A549 (cell line): ENCODE results near the gene C2CD2. TPM values are rescaled to one million over a fixed set of nuclear protein-coding genes. Genes with fewer than 3 reads are reported as not detected.

Experiments
- ATAC-seq, 2 experiments: fragments of 200-7000 bp in 1 of 2; fragments of >200 bp in 1 of 2; cut with Nextera tagmentation in 1 of 2; cut with Tn5 transposase in 1 of 2; 3 replicates each; pipeline versions ENCODE4 v1.8.0 to v1.9.1; 2018 to 2020; ENCODE audit warnings: mild to moderate bottlenecking in 1 of 2, moderate library complexity in 1 of 2
- CTCF ChIA-PET: fragments of 300-600 bp; sonication (Branson Sonifier 250); formaldehyde crosslinking; extraction: SDS; loops from one replicate; lab custom pipeline; 2021; ENCODE audit warnings: antibody characterized with exemption, inconsistent platforms; lab: Yijun Ruan, JAX
- POLR2A ChIA-PET: fragments of 350-600 bp; formaldehyde crosslinking; extraction: SDS; loops from one replicate; lab custom pipeline; 2021; ENCODE audit warnings: antibody characterized with exemption, inconsistent platforms; lab: Yijun Ruan, JAX
- DNase-seq, 2 experiments: peaks; one replicate each; pipeline versions ENCODE4 v3.0.0 to v3.0.0-alpha.2; 2011 to 2016; ENCODE audit warnings: low read depth in 1 of 2, low spot score in 1 of 2
- FAIRE-seq: peaks from 2 replicates; lab custom pipeline; 2011; peaks lifted over from hg19 to GRCh38; lab: Jason Lieb, UNC
- H3K27ac ChIP-seq, 2 experiments: fragments of >200 bp; sonication (Bioruptor Twin); formaldehyde crosslinking; 3 replicates each; pipeline ENCODE4 v1.5.1; 2016 to 2017
- H3K4me1 ChIP-seq: fragments of >200 bp; sonication (Bioruptor Twin); formaldehyde crosslinking; 3 replicates; pipeline ENCODE4 v1.6.1; 2016
- H3K4me2 ChIP-seq: fragments of >200 bp; sonication (Bioruptor Twin); formaldehyde crosslinking; 3 replicates; pipeline ENCODE4 v1.6.1; 2016
- H3K4me3 ChIP-seq: fragments of >200 bp; sonication (Bioruptor Twin); formaldehyde crosslinking; 3 replicates; pipeline ENCODE4 v1.5.1; 2016
- H3K9me3 ChIP-seq: fragments of >200 bp; sonication (Bioruptor Twin); formaldehyde crosslinking; 3 replicates; pipeline ENCODE4 v1.6.1; 2016
- ATOH8 ChIP-seq: fragments of 250-450 bp; sonication (Bioruptor Pico); IDR thresholded peaks from 2 replicates; pipeline ENCODE4 v1.5.0; 2020; ENCODE audit warnings: low read depth, mild to moderate bottlenecking, moderate library complexity
- BHLHE40 ChIP-seq: IDR thresholded peaks from 2 replicates; pipeline ENCODE4 v1.6.1; 2012; ENCODE audit warnings: low read depth, low read length, inconsistent platforms
- CBX2 ChIP-seq: fragments of 200-600 bp; sonication (generic); IDR thresholded peaks from 2 replicates; pipeline ENCODE4 v1.6.1; 2016; ENCODE audit warnings: low read depth, mild to moderate bottlenecking, borderline replicate concordance
- CBX8 ChIP-seq: fragments of 200-600 bp; sonication (generic); IDR thresholded peaks from 2 replicates; pipeline ENCODE4 v1.6.1; 2016
- CHD2 ChIP-seq: fragments of 150-350 bp; IDR thresholded peaks from 2 replicates; pipeline ENCODE4 v1.6.1; 2014; ENCODE audit warnings: low read length; ENCODE audit not compliant: partially characterized antibody
- EHF ChIP-seq: fragments of 250-450 bp; sonication (Bioruptor Pico); IDR thresholded peaks from 2 replicates; pipeline ENCODE4 v1.5.0; 2020; ENCODE audit warnings: mild to moderate bottlenecking
- EHMT2 ChIP-seq: fragments of 200-600 bp; sonication (generic); IDR thresholded peaks from 2 replicates; pipeline ENCODE4 v1.6.1; 2016; ENCODE audit warnings: antibody characterized with exemption, low read depth, mild to moderate bottlenecking, moderate library complexity
- ESRRA ChIP-seq: fragments of 150-350 bp; IDR thresholded peaks from 2 replicates; pipeline ENCODE4 v1.6.1; 2014; ENCODE audit warnings: mild to moderate bottlenecking, low read length, borderline replicate concordance
- GATA3 ChIP-seq: IDR thresholded peaks from 2 replicates; pipeline ENCODE4 v1.6.1; 2012; ENCODE audit warnings: borderline replicate concordance
- HDAC2 ChIP-seq: fragments of 200-600 bp; sonication (generic); IDR thresholded peaks from 2 replicates; pipeline ENCODE4 v1.6.1; 2016
- HES2 ChIP-seq: fragments of >200 bp; sonication (Bioruptor Twin); formaldehyde crosslinking; IDR thresholded peaks from 2 replicates; pipeline ENCODE4 v1.6.1; 2016
- HEYL ChIP-seq: fragments of 250-450 bp; sonication (Bioruptor Pico); IDR thresholded peaks from 2 replicates; pipeline ENCODE4 v1.8.0; 2021; ENCODE audit warnings: mild to moderate bottlenecking, moderate library complexity
- HMGXB4 ChIP-seq: fragments of 250-450 bp; sonication (Bioruptor Pico); IDR thresholded peaks from 2 replicates; pipeline ENCODE4 v1.5.0; 2021; ENCODE audit warnings: mild to moderate bottlenecking, moderate library complexity, borderline replicate concordance
- HOXA7 ChIP-seq: fragments of 250-450 bp; sonication (Bioruptor Pico); IDR thresholded peaks from 2 replicates; pipeline ENCODE4 v1.5.0; 2020; ENCODE audit warnings: mild to moderate bottlenecking, moderate library complexity
- HOXB13 ChIP-seq: fragments of 250-450 bp; sonication (Bioruptor Pico); IDR thresholded peaks from 2 replicates; pipeline ENCODE4 v1.5.0; 2020; ENCODE audit warnings: low read depth, mild to moderate bottlenecking, moderate library complexity
- KDM1A ChIP-seq: fragments of 200-600 bp; sonication (generic); IDR thresholded peaks from 2 replicates; pipeline ENCODE4 v1.6.1; 2016; ENCODE audit warnings: low read depth, mild to moderate bottlenecking
- KDM5A ChIP-seq: fragments of 200-600 bp; sonication (generic); IDR thresholded peaks from 2 replicates; pipeline ENCODE4 v1.6.1; 2016; ENCODE audit warnings: antibody characterized with exemption, mild to moderate bottlenecking
- MAFK ChIP-seq: fragments of 450-650 bp; IDR thresholded peaks from 2 replicates; pipeline ENCODE4 v1.6.1; 2014; ENCODE audit not compliant: partially characterized antibody
- MAX ChIP-seq: IDR thresholded peaks from 2 replicates; pipeline ENCODE4 v1.6.1; 2012
- NPAS2 ChIP-seq: fragments of 250-450 bp; sonication (Bioruptor Pico); IDR thresholded peaks from 2 replicates; pipeline ENCODE4 v1.8.0; 2022; ENCODE audit warnings: mild to moderate bottlenecking, moderate library complexity, borderline replicate concordance
- PBX3 ChIP-seq: IDR thresholded peaks from 2 replicates; pipeline ENCODE4 v1.6.1; 2012
- PHF8 ChIP-seq: fragments of 200-600 bp; sonication (generic); IDR thresholded peaks from 2 replicates; pipeline ENCODE4 v1.6.1; 2016; ENCODE audit warnings: low read depth, mild to moderate bottlenecking, antibody characterized with exemption, moderate library complexity, borderline replicate concordance
- POLR2A ChIP-seq: IDR thresholded peaks from 2 replicates; pipeline ENCODE4 v1.6.1; 2012; ENCODE audit warnings: mild to moderate bottlenecking, low read length
- POLR2AphosphoS2 ChIP-seq: conservative IDR thresholded peaks from 2 replicates; pipeline ENCODE4 v1.6.1; 2012; ENCODE audit warnings: low read length, improper control_type of control experiment, inconsistent platforms
- RARB ChIP-seq: fragments of 250-450 bp; sonication (Bioruptor Pico); IDR thresholded peaks from 2 replicates; pipeline ENCODE4 v1.8.0; 2021; ENCODE audit warnings: mild to moderate bottlenecking, moderate library complexity
- ZC3H11A ChIP-seq: fragments of 450-650 bp; IDR thresholded peaks from 2 replicates; pipeline ENCODE4 v1.6.1; 2014; ENCODE audit warnings: antibody characterized with exemption, mild to moderate bottlenecking
- ZNF302 ChIP-seq: fragments of 250-450 bp; sonication (Bioruptor Pico); IDR thresholded peaks from 2 replicates; pipeline ENCODE4 v1.9.0; 2021; ENCODE audit warnings: inconsistent platforms, mild to moderate bottlenecking, moderate library complexity
- ZSCAN20 ChIP-seq: fragments of 250-450 bp; sonication (Bioruptor Pico); IDR thresholded peaks from 2 replicates; pipeline ENCODE4 v1.8.0; 2022; ENCODE audit warnings: mild to moderate bottlenecking, moderate library complexity
- WGBS: methylation state at CpG from one replicate; pipeline ENCODE4 v1.1.6; 2017; ENCODE audit errors: missing lambda C conversion rate; 5-methylcytosine and 5-hydroxymethylcytosine counted together
- polyA plus RNA-seq, 4 experiments: library from polyadenylated mRNA; depleted of rRNA in 3 of 4; stranded (reverse); fragments of >200 nt; fragmentation: RNase III in 1 of 4; extraction: RNeasy Plus Mini Kit Qiagen cat#74134 plus additional on column Dnase treatment in 1 of 4; gene quantifications; 2 replicates in 3 of 4; 3 replicates in 1 of 4; pipeline ENCODE4 v1.2.3, GENCODE V29; 2011 to 2017

C2CD2 gene
- polyA plus RNA-seq, 2 of the 4 experiments (the other 2 are of a cell fraction): 7.0 to 13.5 TPM

GRCh38 chr21:41887667-41888066, 66.2 kb downstream of the C2CD2 start:
- ChIA-PET POLR2A (no interaction called here), CTCF (no interaction called here)
- no peaks in the 10 kb centered on the region for H3K4me1 ChIP-seq
- DNase-seq: no peak
- TF ChIP-seq POLR2AphosphoS2 (no peak), CBX2 (no peak)
- 83% methylated on average over 5 of the region's 5 CpGs for WGBS
- FAIRE-seq: no peak
- no peaks in the 10 kb centered on the region for H3K9me3 ChIP-seq
- H3K4me3 ChIP-seq: no peak overlapping the region
- no peak overlapping the region for H3K27ac ChIP-seq
- H3K4me2 ChIP-seq: no peak overlapping the region
- ATAC-seq: no peak

GRCh38 chr21:41886328-41886727, 67.5 kb downstream of the C2CD2 start:
- TF ChIP-seq HMGXB4 (CRISPR knock-in tag) (no peak), KDM1A (no peak), KDM5A (no peak), HDAC2 (no peak), RARB (CRISPR knock-in tag) (no peak), EHMT2 (no peak), PHF8 (no peak), PBX3 (no peak), BHLHE40 (no peak), HEYL (CRISPR knock-in tag) (no peak), CHD2 (no peak), ATOH8 (CRISPR knock-in tag) (no peak), EHF (CRISPR knock-in tag) (no peak), POLR2A (no peak), NPAS2 (CRISPR knock-in tag) (no peak), CBX2 (no peak), HES2 (no peak), POLR2AphosphoS2 (no peak)
- CTCF ChIA-PET: interaction anchor here (0.6 kb wide), 1 partner anchor 24 kb away, joined by 3 read pairs; no protein-coding TSS in a partner anchor
- H3K4me3 ChIP-seq: no peak overlapping the region
- no peak for DNase-seq
- no peaks in the 10 kb centered on the region for H3K9me3 ChIP-seq
- no peak for ATAC-seq
- H3K4me1 ChIP-seq: no peaks in the 10 kb centered on the region
- POLR2A ChIA-PET: no interaction called here
- H3K4me2 ChIP-seq: no peak overlapping the region
- H3K27ac ChIP-seq: no peak overlapping the region
- no peak for FAIRE-seq
- 91% methylated on average over 7 of the region's 7 CpGs for WGBS

GRCh38 chr21:41885341-41886024, 68.3 kb downstream of the C2CD2 start:
- Histone ChIP-seq H3K4me3 (no peak overlapping the region), H3K9me3 (no peaks in the 10 kb centered on the region), H3K4me1 (no peaks in the 10 kb centered on the region), H3K27ac (no peak overlapping the region), H3K4me2 (no peak overlapping the region)
- ChIA-PET POLR2A (no interaction called here), CTCF (interaction anchor here (0.6 kb wide), 1 partner anchor 25 kb away, joined by 3 read pairs; no protein-coding TSS in a partner anchor)
- DNase-seq (no peak), FAIRE-seq (no peak), ATAC-seq (no peak)
- 85% methylated on average over 22 of the region's 22 CpGs for WGBS
- TF ChIP-seq ZSCAN20 (no peak), KDM1A (no peak), ZC3H11A (no peak), CBX8 (no peak), ZNF302 (no peak), BHLHE40 (no peak), ESRRA (no peak), HOXA7 (CRISPR knock-in tag) (no peak), MAFK (no peak), RARB (CRISPR knock-in tag) (no peak), HOXB13 (CRISPR knock-in tag) (no peak), MAX (no peak), GATA3 (no peak), KDM5A (no peak), POLR2A (no peak)
